ENCODE data around the gene SORBS2.
A peak's percentile ranks its signal among the peaks of the same experiment; 100 is the strongest.

Gene SORBS2

DNA sequence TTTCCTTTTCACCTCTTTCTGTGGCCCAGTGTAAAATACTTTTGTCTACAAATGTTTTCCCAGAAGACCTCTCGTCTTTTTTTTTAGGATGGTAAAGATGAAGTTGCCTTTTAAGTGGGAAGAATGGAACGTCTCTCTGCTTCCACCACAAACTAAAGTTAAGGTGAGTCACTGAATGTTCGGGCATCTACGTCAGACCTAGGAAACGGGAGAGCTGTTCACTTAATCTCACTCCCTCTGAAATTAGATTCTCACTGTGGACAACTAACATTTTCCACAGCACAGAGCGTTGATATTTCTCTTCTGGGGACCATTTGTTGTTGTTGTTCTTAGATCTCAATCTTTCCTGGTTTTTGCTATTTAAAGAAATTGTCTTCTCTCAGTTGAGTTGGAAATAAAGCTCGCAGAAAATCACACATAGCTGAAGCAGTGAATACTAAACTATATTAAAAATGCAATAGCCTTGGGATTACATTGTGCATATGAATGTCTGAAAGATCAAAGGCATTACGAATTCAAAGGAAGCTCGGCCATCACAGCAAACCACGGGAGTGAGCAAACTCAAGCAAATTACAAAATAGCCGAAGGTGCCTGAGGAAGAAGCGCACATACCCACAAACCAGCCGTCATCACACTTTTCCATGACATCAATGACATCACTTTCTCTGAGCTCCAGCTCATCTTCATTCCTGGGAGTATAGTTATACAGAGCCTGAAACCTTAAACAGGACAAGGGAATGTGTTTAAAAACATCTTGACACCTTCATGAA is 222.7 kb downstream of the SORBS2 start:
- no peak for DNase-seq (ENCODE audit: low read depth)

DNA sequence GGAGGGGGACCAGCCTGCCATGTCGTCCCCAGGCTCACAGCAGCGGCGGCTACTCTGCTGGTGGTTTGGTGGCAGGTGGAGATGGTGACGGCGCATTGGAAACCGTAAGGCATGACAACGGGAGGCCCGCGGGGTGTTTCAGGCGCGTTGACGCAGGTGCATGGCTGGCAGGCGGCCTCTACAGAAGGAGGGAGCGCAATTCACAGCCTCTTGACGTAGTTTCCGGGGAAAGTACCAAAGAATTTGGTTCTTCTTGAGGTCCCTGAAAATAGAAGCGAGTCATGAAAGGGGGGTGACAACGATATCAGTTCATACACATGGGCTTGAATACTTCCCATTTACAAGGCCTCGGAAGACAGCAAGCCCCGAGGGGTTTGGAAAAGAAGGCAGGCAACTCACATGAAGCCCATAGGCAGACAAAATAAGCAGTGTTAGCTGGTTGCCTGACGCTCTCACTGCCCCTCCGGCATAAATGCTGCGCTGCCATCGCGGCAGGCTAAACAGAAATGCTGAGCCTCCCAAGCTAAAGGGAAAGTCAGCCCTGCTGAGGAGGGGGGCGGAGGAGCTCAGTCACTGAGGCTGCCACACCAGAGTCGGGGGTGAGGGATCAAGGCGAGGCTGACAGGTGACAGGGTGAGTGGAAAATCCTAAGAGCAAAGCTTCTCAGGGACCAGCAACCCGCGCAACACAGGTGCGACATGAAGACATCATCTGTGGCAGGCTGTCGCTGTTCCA is 224.4 kb downstream of the SORBS2 start:
- no peak for DNase-seq (ENCODE audit: low read depth)

- DNase-seq (ENCODE audit: low read depth), result no peak
Measured at GRCh38 chr4:185587030-185587426, 225.0 kb downstream of the SORBS2 start.

- DNase-seq (ENCODE audit: low read depth), result no peak
Measured at GRCh38 chr4:185585211-185585610, 226.8 kb downstream of the SORBS2 start.

- DNase-seq (ENCODE audit: low read depth), result no peak
Measured at GRCh38 chr4:185583813-185584212, 228.2 kb downstream of the SORBS2 start.

GRCh38 chr4:185582651-185583400 is 229.2 kb downstream of the SORBS2 start:
- DNase-seq (ENCODE audit: low read depth), result no peak

GRCh38 chr4:185580699-185581098 is 231.3 kb downstream of the SORBS2 start:
- no peak for DNase-seq (ENCODE audit: low read depth)

- DNase-seq (ENCODE audit: low read depth), result no peak
Measured at GRCh38 chr4:185578284-185578683, 233.7 kb downstream of the SORBS2 start.

DNA sequence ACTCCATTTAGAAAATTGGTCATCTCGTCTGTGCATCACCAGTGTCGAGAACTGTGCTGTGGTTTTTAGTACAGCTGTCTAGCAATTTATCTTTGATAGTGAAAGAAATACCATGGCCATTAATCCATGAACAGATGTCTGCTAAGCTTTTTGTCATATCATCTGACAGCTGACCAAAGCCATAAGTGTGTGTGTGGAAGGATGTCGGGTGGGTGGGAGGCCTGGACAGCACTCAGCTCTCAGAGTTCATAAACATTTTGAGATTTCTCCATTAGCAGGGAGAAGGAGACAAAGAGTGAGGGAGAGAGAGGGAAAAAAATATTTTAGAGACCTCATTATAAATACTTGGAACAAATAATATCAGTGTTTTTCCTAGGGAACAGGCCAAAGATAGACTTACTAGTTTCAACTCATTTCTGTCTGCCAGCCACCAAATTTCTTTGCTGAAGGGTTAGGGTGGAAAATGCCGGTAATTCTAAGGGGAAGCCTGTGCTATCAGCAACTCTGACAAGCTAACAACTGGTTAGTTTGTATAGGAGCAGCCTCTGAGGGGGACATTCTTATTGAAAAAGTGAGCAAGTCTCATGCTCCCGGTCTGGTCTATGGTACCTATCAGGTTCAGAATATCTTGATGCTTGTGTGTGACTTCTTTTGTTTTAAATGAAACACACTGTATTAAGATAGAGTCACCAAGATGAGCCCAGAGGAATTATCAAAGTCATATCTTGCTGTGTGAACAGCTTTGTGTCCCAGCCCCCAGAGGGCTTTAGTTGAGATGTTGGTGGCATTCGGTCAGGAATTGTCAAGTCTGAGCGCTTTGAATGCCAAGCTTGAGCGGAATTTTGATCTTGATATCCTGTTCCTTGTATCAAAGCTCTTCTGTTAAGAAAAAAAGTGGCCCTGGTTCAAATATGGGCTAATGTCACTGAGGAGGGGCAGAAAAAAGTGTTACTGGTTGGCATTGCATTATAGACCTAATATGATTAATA is 234.7 kb downstream of the SORBS2 start:
- no peak for DNase-seq (ENCODE audit: low read depth)

DNA sequence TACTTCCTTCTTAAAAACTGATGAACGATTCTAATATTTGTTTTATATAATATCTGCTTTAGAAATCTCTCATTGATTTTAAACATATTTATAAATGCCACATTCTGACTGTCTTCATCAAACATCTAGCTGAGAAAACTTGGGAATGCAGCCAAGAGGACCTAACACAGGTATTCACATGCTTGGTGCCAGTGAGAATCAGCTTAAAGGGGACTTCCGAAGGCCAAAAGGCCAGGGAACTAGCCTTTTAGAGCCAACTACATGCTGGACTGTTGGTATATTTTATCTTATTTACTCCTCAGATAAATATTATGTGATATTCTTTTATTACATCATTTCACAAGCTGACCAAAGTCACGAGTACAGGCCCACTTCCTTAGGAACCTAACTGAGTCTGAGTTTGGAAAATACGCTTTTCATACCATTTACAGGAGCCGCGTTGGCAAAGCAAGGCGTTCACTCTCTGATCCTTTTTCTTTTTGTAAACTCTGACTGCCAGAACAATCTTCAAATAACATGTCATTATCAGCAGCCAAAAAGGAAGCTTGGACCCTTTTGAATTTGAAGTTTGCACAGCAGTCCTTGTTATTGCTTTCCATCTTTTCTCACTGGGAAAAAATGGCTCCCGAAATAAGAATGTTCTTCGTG is 235.6 kb downstream of the SORBS2 start:
- no peak for DNase-seq (ENCODE audit: low read depth)

DNA sequence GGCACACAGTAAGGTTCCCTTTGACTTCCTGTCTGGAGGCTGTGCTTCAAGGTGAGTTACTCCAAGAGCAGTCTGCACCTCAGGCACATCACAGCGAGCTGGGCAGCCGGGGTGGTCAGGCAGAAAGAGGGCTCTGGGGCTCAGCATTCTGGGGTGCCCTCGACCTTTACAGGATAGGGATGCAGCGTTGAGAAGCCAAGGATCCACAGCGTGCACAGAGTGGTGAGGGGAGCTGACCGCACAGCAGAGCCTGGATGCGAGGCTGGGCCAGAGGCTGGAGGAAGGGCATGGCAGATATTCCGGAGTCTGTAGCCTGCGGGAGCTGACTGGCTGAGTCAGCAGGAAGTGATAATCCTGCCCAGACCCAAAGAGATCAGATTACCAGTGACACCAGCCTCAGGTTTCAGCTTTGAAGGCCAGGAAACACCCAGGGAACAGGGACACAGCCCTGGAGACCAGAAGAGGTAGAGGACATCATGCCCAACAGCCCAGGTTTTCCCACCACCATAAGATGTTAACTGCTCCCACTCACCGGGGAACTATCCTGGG is 238.3 kb downstream of the SORBS2 start:
- DNase-seq (ENCODE audit: low read depth), result peak; percentile 47

DNA sequence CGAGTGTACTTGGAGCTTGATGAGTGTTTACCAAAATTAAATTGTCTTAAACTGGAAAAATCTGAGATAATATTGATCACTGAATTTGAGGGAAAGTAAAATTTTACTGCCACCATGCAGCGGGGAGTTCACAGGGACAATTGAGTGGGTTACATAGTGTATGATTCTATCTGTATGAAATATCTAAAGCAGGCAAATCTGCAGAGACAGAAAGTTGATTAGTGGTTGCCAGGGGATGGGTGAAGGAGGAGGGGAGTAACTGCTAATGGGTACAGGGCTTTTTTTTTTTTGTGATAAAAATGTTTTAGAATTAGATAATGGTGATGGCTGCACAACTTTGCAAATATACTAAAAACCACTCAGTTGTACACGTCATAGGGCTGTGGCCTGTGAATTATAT is 241.3 kb downstream of the SORBS2 start:
- no peak for DNase-seq (ENCODE audit: low read depth)

DNA sequence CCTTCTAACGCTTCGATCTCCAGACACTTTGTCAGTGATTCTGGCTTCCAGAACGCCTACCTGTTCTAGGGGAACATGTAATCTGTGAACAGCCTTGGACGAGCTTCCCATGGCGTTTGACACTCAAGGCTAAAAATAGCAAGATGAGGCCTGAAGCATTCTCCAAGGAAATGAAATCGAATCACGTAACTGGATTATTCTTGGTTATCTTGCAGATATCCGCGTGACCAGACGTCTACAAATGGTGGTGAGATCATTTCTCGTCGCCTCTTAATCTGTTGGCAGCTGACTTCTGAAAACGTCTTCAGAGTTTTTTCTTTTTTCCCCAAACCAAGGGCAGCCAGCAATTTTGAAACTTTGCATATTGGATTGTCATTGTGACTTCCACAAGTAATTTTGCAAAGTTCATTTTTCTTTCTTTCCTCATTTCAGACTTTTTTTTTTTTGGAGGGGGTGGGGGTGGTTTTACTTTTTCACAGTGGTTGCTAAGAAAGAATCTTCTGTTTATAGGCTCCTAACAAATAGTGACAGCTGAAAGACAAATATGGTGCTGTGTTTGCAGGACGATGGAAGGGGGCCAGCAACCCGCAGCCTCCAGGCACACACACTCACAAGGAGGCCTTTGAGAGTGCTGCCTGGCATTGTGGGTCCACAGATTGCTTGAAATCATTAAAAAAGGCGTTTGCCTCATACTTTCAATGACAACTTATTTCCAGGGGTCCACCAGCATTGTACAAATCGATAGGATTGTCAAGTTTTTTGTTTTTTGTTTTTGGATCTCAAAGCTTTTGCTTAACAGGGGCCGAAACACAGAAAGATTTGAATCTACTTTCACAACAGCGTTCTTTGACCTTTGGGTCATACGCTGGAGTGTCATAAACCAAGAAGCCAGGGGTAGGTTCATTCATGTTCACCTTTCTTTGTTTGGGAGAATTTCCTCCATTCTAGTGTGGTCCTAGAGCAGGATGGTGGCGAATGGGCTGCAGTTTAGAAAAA is 244.3 kb downstream of the SORBS2 start:
- peak; percentile 36 for DNase-seq (ENCODE audit: low read depth)

DNA sequence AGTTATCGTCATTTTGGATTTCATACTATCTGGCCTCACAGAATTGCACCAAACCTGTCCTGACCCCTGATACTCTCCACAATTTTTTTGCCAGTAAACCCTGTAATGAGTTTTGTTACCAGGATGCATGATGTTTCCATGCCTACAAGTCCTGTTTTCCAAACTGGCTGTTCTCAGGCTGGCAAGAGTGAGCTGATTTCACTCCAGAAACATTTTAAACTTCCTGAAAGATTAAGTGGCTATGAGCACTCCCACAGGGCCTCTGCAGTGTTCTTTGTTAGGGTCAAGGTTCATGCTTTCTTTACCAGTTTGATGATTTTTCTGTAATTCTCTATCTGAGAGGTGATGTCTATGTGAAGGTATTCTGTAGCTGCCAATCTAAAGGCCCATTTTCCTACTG is 245.0 kb downstream of the SORBS2 start:
- DNase-seq (ENCODE audit: low read depth), result peak; percentile 89

DNA sequence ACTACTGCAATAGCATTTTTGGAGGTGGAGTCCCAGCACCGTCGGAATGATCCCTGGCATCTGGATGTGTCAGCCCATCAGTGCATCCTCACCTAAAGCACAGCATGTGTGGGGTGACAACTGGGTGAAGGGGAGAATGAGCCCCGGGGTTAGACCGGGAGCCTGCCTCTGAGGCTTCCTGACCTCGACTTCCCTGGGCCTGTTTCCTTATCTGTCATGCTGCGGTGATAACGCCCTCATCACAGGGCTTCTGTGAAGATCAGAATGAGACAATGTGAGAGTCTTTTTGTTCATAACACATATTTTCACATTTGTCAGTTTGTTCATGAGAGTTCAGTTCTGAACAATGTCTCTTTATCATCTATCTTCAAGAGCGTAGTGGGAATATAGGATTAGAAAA is 245.6 kb downstream of the SORBS2 start:
- no peak for DNase-seq (ENCODE audit: low read depth)

GRCh38 chr4:185565696-185566095 is 246.3 kb downstream of the SORBS2 start:
- DNase-seq (ENCODE audit: low read depth), result no peak

GRCh38 chr4:185564349-185564748 is 247.6 kb downstream of the SORBS2 start:
- DNase-seq (ENCODE audit: low read depth), result no peak

DNA sequence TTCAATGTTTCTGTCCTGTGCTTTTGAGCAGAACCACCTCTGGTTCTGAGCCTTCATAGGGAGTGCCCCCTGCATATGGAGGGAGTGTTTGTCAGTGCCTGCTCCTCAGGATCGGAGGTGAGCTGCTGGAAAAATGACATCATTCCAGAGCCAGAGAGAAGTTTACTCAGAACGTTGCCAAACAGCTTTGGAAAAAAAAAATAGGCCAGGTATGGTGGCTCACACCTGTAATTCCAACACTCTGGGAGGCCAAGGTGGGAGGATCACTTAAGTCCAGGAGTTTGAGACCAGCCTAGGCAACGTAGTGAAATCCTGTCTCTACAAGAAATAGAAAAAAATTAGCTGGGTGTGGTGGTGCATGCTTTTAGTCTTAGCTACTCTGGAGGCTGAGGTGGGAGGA is 249.5 kb downstream of the SORBS2 start:
- DNase-seq (ENCODE audit: low read depth), result no peak

DNA sequence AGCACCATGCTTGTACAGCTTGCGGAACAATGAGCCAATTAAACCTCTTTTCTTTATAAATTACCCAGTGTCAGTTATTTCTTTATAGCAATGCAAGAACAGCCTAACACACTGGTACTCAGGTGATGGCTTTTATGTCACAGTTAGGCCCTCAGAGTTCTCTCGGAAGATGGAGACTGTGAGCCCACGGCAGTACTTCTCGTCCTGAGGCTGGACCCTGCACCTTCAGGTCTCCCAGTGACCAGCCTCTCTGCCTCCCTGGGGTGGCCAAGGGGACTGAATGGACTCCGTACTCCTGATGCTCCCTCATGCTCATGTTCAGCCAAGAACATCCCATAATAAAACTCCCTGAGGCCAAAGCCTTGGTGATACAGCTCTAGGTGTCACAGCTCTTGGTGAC is 251.7 kb downstream of the SORBS2 start:
- DNase-seq (ENCODE audit: low read depth), result no peak

GRCh38 chr4:185559915-185560281 is 252.1 kb downstream of the SORBS2 start:
- DNase-seq (ENCODE audit: low read depth), result no peak
